ENCODE results near the gene ZNF655.

The ZNF655 gene

DNA sequence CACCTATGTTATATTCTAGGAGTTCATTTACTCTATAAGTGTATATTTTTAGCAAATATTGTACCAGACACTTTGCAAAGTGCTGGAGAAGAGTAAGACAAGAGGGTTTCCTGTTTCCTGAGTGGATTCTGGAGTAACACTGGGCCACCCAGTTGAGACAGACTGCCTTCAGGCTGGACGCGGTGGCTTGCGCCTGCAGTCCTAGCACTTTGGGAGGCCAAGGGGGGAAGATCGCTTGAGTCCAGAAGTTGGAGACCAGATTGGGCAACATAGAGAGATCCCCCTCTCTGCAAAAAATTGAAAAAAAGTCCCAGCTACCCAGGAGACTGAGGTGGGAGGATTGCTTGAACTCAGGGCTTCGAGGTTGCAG is 57.5 kb downstream of the ZNF655 start:
- no peak for DNase-seq

DNA sequence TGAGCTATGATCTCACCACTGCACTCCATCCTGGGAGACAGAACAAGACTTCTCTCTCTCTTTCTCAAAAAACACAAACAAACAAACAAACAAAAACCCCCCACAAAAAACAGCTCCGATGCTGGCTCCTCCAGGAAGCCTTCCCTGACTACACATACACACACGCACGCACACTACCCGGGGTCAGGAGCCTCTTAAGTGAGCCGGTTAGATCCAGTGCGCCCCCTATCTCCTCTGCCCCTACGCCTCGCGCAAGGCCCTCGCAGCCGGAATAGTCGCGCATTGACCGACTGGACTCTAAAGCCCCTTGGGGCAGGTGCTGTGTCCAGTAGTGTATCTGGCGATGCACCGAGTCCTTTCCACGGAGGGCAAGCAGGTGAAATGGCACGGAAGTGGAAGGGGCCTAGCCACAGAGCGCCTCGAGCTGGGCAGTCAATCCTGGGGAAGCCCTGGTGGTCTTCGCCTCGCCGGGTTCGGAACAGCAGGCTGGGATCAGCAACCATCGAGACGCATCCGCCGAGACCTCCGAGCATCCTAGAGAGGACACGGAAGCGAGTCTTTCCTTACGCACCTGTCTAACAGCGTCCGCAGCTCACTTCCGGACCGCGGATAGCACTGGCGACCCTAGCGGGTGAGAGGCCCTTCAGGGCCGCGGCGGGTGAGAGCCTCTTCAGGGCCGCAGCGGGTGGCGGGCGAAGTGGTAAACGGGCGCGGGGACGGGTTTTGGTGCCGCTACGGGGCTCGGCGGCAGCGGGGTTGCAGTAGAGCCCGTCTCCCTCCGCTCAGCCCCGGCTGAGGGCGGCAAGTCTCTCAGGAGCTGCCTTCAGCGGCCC is 58.1 kb downstream of the ZNF655 start, which contains the start of gene ZSCAN25:
Gene ZSCAN25, plus strand, starts transcription at position 588 of the 833 bp plus-strand sequence. CDS start 2,661 bp downstream, outside the sequence.
- DNase-seq = peak; percentile 79 to 80

DNA sequence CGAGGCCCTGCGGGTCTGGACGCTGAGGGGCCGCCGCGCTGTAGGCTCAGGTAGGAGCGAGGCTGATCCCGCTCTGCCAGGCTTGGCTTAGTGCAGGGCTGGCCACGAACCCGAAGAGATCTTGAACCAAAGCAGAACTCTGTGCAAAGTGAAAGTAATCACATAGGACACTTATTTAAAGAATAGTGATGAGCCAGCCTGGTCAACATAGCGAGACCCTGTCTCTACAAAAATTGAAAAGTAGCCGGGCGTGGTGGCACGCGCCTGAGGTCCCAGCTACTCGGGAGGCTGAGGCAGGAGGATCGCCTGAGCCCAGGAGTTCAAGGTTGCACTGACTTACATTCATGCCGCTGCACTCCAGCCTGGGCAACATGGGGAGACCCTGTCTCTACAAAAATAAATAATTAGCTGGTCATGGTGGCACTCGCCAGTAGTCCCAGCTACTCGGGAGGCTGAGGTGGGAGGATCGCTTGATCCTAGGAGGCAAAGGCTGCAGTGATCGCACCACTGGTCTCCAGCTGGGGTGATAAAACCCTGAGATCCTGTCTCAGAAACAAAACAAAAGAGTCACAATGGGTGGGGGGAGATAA is 58.8 kb downstream of the ZNF655 start:
- DNase-seq = no peak

DNA sequence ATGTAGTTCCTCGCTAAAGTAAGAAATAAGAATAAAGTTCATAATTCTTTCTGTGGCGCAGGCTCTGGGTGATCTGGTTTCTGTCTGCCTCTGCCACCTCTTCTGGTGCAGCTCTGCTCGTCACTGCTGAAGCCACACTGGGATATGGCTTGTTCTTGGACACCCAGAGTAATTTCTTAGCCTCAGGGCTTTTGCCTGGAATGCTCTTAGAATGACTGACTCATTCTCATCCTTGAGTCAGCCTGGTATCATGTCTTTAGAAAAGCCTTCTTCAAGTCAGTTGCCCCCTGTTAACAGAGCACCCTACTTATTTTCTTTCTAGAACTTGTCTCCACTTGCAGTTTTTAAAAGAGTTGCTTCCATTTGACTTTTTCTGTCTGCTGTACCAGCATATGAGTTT is 60.3 kb downstream of the ZNF655 start:
- DNase-seq = no peak

DNA sequence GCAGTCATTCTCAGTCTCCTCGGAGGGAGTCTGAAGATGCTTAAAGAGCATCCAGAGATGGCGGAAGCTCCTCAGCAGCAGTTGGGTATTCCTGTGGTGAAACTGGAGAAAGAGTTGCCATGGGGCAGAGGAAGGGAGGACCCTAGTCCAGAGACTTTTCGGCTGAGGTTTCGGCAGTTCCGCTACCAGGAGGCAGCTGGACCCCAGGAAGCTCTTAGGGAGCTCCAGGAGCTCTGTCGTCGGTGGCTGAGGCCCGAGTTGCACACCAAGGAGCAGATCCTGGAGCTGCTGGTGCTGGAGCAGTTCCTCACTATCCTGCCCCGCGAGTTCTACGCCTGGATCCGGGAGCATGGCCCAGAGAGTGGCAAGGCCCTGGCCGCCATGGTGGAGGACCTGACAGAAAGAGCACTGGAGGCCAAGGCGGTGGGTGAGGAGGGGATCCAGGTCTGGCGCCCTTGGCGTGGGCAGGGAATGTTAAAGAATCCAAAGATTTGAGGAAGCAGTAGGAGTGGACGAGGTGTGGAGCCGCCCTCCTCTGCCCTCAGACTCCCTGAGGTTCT is 61.2 kb downstream of the ZNF655 start:
- no peak for DNase-seq

DNA sequence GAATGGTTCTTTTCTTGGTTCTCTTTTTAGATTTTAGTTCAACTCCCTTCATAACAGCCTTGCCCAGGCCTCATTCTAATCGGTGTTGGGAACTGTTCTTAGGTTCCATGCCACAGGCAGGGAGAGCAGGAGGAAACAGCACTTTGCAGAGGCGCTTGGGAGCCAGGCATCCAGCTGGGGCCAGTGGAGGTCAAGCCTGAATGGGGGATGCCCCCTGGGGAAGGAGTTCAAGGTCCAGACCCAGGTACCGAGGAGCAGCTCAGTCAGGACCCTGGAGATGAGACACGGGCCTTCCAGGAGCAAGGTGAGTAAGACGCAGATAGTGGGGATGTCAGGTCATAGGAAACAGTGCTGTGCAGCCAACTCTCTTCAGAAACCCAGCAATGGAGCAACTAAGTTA is 62.8 kb downstream of the ZNF655 start:
- DNase-seq = no peak

DNA sequence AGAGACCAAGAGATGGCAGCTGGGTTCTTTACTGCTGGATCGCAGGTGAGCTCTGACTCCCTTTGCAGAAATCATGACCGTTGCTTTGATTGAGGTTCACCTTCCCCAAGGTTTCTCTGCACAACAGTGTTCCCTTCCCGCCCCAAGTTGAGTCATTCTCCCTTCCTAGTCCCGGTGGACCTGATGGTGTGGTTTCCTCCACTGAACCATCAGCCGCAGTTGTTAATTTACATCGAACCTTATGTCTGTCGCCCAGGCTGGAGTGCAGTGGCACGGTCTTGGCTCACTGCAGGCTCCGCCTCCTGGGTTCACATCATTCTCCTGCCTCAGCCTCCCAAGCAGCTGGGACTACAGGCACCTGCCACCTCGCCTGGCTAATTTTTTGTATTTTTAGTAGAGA is 64.2 kb downstream of the ZNF655 start:
- no peak for DNase-seq

DNA sequence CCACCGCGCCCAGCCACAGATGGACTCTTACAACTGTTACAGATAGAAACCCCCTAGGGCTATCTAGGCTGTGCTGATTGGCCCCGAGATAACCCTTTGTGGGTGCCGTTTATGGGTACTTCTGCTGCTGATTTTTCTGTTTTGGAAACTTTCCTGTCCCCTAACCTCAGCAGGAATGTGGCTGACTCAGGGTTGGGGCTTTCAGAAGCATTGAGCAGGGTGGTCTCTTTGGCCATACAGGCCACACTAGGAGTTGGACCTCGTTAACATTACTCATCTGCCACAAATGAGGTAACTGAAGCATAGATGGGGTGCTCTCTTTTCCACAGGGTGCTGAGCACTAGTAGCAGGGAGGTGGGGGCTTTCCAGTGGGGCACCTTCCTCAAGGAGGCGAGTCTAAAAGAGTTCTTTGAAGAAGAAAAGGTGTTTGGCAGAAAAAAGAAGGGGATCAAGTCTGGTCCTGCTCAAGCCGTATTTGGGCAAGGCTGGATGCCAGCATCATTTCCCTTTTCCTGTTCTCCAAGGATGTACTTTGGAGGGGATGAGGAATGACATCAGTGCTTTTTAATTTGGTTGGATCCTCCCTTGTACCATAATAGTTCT is 64.8 kb downstream of the ZNF655 start:
- DNase-seq = no peak

DNA sequence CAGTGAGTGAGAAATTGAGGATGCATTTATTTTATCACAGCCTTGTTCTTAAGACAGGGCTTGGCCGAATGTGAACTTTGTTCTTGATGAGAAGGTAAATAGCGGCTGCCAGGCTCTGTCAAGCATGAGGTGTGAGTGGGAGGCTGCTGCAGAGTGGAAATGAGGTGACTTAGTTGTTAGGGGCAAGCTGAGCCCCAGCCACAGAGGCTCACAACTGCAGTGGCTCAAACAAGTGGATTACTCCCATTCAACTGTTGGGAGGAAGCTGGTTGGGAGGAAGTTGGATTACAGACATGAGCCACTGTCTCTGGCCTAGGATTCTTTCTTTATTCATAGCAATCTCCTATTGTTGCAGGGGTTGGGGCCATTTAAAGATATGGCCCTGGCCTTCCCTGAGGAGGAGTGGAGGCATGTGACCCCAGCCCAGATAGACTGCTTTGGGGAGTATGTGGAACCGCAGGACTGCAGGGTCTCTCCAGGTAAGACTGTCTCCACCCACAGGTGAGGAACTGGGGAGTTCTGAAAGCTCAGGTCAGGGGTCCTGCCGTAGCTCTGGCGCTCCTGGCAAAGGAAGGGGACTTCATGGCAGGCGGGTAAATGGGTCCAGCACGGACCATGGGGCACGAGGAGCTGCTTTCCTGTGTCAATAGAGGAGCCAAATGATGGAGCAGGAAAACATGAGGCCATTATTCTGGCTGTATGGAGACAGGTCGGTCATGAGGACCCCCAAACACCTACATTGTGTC is 65.4 kb downstream of the ZNF655 start:
- no peak for DNase-seq

DNA sequence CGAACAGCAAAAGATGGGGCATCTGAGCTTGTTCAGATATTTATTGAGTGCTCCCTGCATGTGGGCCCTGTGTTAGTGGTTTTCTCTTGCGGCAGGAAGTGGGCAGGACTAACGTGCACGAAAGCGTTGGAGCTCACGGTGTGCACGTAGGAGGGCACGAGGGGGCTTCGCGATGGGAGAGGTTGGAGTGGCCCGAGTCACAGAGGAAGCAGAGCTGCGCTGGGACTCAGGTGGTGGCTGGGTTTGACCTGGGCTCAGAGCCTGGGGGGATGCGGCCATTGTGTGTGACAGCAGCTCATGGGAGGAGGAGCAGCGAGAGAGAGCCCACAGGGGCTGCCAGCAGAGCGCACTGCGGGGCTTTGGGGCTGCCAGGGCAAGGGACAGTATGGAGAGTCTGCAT is 66.0 kb downstream of the ZNF655 start:
- peak in 1 of 2 donors; percentile 50 for DNase-seq

DNA sequence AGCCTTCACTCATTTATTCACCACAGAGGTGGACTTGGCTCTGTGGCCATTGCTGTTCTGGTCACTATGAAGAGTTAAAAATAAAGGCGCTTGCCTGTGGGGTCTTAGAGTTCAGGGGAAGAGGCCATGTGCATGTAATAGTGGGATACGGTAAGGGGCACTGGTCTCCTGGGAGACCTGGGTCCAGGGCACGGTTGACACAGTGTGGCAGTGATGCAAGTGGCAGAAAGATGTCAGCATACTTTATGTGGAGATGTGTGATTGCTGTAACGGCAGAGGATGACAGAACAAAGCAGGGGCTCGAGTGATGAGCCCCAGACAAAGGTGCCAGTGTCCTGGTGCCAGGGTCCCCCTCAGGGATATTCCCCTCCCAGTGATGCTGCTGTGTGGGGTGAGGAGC is 66.9 kb downstream of the ZNF655 start:
- no peak for DNase-seq

DNA sequence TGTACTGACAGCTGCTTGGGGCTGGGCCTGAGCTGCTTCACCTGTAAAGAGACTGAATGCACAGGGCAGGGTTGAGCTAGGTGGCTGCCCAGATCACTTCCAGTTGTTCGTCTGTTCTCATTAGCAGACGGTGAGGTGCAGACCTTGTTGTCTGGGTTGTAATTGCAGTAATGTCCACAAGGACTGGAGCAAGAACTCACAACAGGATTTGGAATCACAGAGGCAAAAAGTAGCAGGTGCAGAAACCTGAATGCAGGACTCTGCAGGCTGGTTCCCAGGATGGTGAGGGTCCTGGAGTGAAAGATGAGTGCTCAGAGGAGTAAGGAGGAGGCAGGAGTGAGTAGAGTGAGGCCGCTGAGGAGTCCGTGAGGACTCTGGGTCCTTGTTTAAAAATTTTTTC is 67.5 kb downstream of the ZNF655 start:
- no peak for DNase-seq
